Eye (tissue), 1 donor: ENCODE results near the gene CUTA.
A peak's percentile ranks its signal among the peaks of the same experiment; 100 is the strongest.
"Not testable (repeated sequence)": the region's sequence is repeated elsewhere in the genome, so short reads cannot be mapped to it uniquely, and the experiment has no call there.

ENCODE experiments used
- DNase-seq: peaks from one replicate; pipeline ENCODE4 v3.0.0-alpha.2; 2015

Gene CUTA

GRCh38 chr6:33398601-33399000, 19.3 kb downstream of the CUTA start:
- DNase-seq: not testable (repeated sequence)

DNA sequence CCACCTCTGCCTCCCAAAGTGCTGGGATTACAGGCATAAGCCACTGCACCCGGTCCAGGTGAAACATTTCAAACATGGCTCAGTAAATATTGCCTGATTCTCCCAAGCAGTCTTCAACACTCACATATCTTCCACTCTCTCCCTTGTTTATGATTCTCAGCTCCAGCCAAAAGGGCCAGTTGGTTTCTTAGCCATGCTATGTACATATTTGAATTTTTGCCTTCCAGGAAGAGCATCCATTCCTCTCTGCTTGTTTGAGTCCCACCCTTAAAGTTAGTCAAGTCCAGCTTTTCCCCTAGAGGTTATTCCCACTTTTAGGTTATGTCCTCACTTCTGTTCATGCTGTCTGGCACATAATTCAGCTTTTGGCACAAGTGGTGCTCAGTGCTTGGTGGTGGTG, 20.4 kb downstream of the CUTA start:
- DNase-seq: no peak

- no peak for DNase-seq
Measured at GRCh38 chr6:33392979-33393378, 24.9 kb downstream of the CUTA start.

DNA sequence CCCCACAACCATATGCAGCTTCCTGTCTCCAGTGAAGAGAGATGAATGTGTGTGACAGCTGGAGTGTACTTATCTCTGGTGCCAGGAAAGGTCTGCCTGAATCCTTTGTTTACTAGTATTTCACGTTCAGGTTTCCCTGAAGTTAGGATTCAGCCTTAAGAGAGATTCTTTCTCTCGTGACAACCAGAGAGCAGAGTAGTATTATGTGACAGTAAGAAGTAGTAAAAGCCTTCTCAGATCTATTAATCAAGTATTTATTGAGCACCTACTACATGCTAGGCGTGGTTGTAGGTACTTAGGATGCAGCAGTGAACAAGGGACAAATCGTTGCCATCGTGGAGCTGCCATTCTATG, 25.3 kb downstream of the CUTA start:
- DNase-seq: no peak

DNA sequence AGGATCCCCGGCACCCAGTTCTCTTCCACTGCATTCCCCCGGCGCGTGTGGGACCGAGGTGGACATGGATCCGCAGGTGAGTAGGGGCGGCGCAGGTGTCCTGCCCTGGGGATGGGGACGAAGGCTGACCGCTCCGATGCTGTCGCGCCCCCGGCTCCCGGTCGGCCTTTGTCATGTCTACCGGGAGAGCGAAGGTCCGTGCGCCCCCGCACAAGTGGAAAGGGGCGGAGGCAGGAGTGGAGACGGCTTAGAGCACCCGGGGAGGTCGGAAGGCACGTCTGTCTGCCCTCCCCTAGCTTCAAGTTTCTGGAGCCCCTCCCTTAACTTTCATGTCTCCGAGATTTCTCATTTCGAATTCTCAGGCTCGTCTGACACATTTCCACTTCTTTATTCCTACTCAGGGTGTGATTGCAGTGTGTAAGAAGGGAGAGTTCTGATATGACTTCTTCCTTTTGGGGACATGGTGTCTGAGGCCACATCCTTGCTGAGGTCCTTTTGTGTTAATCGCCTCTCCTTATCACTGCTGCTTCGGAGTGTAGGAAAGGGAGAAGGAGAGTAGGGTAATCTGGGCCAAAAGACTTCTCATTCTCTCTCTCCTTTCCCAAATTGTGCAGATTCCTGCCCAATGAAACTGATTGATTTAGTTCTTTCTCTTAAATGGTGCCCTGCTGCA, 25.8 kb downstream of the CUTA start:
- peak; percentile 51 for DNase-seq

DNA sequence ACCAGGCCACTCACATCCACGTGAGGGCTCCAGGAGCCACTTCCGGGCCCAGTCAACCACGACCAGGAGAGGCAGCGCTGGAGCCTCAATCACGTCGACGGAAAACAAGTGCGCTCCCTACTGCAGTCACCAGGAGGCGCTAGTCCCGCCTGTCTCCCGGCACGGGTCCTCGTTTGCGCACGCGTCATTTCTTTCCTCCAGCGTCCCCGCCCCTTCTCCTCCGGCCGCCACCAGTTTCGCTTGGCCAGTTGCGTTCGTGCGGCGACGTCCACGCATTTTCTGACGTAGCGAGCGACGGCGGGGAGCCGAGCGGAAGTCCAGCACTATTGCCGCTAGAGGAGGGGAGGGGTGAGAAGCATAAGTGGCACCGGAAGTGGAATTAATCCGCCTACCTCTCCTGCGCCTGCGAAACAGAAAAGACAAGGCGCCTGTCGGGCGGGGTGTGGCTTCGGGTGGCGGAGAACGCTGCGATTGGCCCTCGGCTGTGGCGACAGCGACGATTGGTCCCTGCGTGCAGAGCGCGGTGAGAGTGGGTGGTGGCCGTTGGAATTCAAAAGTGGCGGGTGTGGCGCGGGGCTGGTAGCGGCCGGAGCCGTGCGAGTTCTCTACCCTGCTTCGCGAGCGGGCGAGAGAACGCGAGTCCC, 26.5 kb downstream of the CUTA start, which contains the start of gene KIFC1:
Gene KIFC1 (plus strand): TSS at position 546 of the 644 bp plus-strand sequence. CDS start 163 bp downstream, outside the sequence.
- peak; percentile 100 for DNase-seq

- DNase-seq: no peak
Measured at GRCh38 chr6:33390767-33391277, 27.1 kb downstream of the CUTA start.

- DNase-seq: no peak
Measured at GRCh38 chr6:33390173-33390572, 27.7 kb downstream of the CUTA start.

GRCh38 chr6:33384581-33385020, 33.3 kb downstream of the CUTA start:
- DNase-seq: peak; percentile 54

GRCh38 chr6:33383427-33384185, 34.3 kb downstream of the CUTA start:
- DNase-seq: no peak

- DNase-seq: no peak
Measured at GRCh38 chr6:33380272-33380981, 37.5 kb downstream of the CUTA start.

DNA sequence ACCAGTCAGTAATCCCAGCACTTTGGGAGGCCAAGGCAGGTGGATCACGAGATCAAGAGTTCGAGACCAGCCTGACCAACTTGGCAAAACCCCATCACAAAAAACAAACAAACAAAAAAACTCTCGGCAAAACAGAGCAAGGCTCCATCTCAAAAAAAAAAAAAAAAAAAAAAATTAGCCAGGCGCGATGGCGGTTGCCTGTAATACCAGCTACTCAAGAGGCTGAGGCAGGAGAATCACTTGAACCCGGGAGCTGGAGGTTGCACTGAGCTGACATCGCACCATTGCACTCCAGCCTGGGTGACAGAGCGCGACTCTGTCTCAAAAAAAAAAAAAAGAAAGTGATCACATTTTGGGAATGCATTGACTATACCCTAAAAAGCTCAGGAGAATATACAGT, 38.7 kb downstream of the CUTA start:
- not testable (repeated sequence) for DNase-seq

DNA sequence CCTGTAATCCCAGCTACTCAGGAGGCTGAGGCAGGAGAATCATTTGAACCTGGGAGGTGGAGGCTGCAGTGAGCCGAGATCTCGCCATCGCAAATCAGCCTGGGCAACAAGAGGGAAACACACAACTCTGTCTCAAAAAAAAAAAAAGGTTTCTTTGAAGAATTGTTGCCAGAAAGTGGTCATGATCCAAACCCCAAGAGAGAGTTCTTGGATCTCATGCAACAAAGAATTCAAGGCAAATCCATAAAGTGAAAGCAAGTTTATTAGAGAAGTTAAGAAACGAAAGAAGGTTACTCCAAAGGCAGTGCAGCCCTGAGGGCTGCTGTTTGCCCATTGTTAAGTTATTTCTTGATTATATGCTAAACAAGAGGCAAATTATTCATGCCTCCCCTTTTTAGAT, 40.7 kb downstream of the CUTA start:
- DNase-seq: no peak

GRCh38 chr6:33375143-33375671, 42.7 kb downstream of the CUTA start:
- peak; percentile 79 for DNase-seq

- no peak for DNase-seq
Measured at GRCh38 chr6:33373960-33374910, 43.7 kb downstream of the CUTA start.

DNA sequence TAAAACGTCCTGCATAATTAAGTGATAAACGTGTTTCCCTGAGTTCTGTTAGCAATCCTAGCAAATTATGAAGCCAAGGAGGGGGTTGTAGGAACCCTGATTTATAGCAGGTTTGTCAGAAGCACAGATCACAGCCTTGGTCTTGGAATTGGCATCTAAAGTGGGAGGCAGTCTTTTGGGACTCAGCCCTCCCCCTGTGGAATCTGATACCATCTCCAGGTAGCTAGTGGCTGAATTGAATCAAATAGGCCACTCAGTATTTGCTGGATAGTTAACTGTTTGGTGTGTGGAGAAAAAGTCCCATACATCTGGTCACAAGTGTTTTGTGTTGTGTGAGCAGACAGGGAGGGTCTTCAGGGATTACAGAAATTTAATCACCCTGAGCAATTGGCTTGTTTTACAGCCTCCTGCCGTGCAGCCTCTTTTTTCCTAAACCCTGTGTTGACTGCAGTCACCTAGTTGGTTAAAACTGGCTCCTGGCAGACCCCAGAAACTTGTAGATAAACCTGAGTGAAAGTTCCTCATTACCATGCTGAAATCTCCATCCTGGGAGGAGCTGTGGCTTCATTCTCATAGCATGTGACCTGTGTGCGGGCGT, 45.3 kb downstream of the CUTA start:
- DNase-seq: no peak

GRCh38 chr6:33371901-33372300, 46.0 kb downstream of the CUTA start:
- DNase-seq: not testable (repeated sequence)

DNA sequence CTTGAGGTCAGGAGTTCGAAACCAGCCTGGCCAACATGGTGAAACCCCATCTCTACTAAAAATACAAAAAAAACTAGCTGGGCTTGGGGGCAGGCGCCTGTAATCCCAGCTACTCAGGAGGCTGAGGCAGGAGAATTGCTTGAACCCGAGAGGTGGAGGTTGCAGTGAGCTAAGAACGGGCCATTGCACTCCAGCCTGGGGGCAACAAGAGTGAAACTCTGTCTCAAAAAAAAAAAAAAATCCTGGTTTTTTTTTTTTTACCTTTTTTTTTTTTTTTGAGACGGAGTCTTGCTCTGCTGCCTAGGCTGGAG, 50.2 kb downstream of the CUTA start:
- DNase-seq: not testable (repeated sequence)

GRCh38 chr6:33367009-33367714, 50.7 kb downstream of the CUTA start:
- no peak for DNase-seq
